Esophagus (tissue), 2 donors: Measurements from ENCODE around the gene NUP50. TPM values are rescaled to one million over a fixed set of nuclear protein-coding genes. Genes with fewer than 3 reads are reported as not detected.
"Not testable (repeated sequence)": the region's sequence is repeated elsewhere in the genome, so short reads cannot be mapped to it uniquely, and the experiment has no call there.

Source experiments
- H3K27ac ChIP-seq, 2 donors: one replicate each; pipeline ENCODE4 v1.5.1; 2013; ENCODE audit warnings: low read depth in 2 of 2, mild to moderate bottlenecking in 2 of 2, inconsistent platforms in 1 of 2, low read length in 1 of 2, moderate library complexity in 1 of 2
- H3K27me3 ChIP-seq, 2 donors: one replicate each; pipeline ENCODE4 v1.6.1; 2013; ENCODE audit warnings: low read length in 2 of 2, control low read depth in 1 of 2, mild to moderate bottlenecking in 1 of 2; ENCODE audit not compliant: insufficient read depth in 2 of 2, control insufficient read depth in 1 of 2
- H3K36me3 ChIP-seq, 2 donors: one replicate each; pipeline ENCODE4 v1.6.1; 2013; ENCODE audit warnings: low read length in 1 of 2; ENCODE audit not compliant: control insufficient read depth in 2 of 2, insufficient read depth in 2 of 2
- H3K4me1 ChIP-seq, 2 donors: one replicate each; pipeline ENCODE4 v1.6.1; 2013; ENCODE audit warnings: low read length in 1 of 2; ENCODE audit not compliant: control insufficient read depth in 2 of 2, insufficient read depth in 2 of 2
- H3K4me3 ChIP-seq, 2 donors: one replicate each; pipeline ENCODE4 v1.5.1; 2013; ENCODE audit warnings: low read length in 2 of 2, mild to moderate bottlenecking in 2 of 2, low read depth in 1 of 2, moderate library complexity in 1 of 2
- H3K9me3 ChIP-seq, 2 donors: one replicate each; pipeline ENCODE4 v1.6.1; 2013; ENCODE audit warnings: mild to moderate bottlenecking in 2 of 2, low read depth in 1 of 2, low read length in 1 of 2, moderate library complexity in 1 of 2; ENCODE audit not compliant: control insufficient read depth in 2 of 2, insufficient read depth in 1 of 2
- WGBS, 2 donors: extraction: QIAGEN DNeasy Blood & Tissue Kit; methylation state at CpG; one replicate each; pipeline ENCODE4 v1.1.7; 2013; 5-methylcytosine and 5-hydroxymethylcytosine counted together
- polyA plus RNA-seq, 2 donors: library from polyadenylated mRNA; stranded (reverse); fragments of 200-250 nt; gene quantifications; one replicate each; pipeline ENCODE4 v1.2.3, GENCODE V29; 2013
- donor health status: healthy with polysubstance abuse.
- donor health status: Bipolar disorder and iron deficiency.

NUP50 gene
- polyA plus RNA-seq, 2 donors = 19.7 to 21.5 TPM

- WGBS, 2 donors = 76 to 85% methylated on average over 4 of the region's 4 CpGs
- Histone ChIP-seq H3K36me3 (peaks cover 0 to 4% of the 10 kb centered on the region in 2 donors), H3K4me1 (no peaks in the 10 kb centered on the region)
Measured at GRCh38 chr22:45190202-45190872, 26.6 kb downstream of the NUP50 start.

GRCh38 chr22:45191746-45192145 is 28.0 kb downstream of the NUP50 start:
- 87 to 90% methylated on average over 9 of the region's 9 CpGs for WGBS, 2 donors
- H3K4me1 ChIP-seq, H3K27ac ChIP-seq, H3K27me3 ChIP-seq, H3K9me3 ChIP-seq, H3K4me3 ChIP-seq: not testable (repeated sequence)
- peaks cover 0 to 10% of the 10 kb centered on the region in 2 donors for H3K36me3 ChIP-seq

More at GRCh38 chr22:45190202-45190872, 26.6 kb downstream of the NUP50 start:
- H3K27ac ChIP-seq = no peak overlapping the region
- no peaks in the 10 kb centered on the region for H3K9me3 ChIP-seq
- no peaks in the 10 kb centered on the region for H3K27me3 ChIP-seq
- no peak overlapping the region for H3K4me3 ChIP-seq

- 59 to 64% methylated on average over 13 of the region's 13 CpGs for WGBS, 2 donors
- Histone ChIP-seq H3K36me3 (peaks cover 0 to 19% of the 10 kb centered on the region in 2 donors), H3K27ac (no peak overlapping the region), H3K9me3 (no peaks in the 10 kb centered on the region), H3K27me3 (no peaks in the 10 kb centered on the region), H3K4me3 (no peak overlapping the region), H3K4me1 (peaks cover 0 to 7% of the 10 kb centered on the region in 2 donors)
Measured at GRCh38 chr22:45192701-45193187, 29.0 kb downstream of the NUP50 start.

- WGBS, 2 donors = 89 to 94% methylated on average over 17 of the region's 17 CpGs
- Histone ChIP-seq H3K27ac (no peak overlapping the region), H3K27me3 (no peaks in the 10 kb centered on the region), H3K4me3 (no peak overlapping the region), H3K36me3 (peaks cover 4 to 34% of the 10 kb centered on the region in 2 donors), H3K9me3 (no peaks in the 10 kb centered on the region), H3K4me1 (peaks cover 7 to 13% of the 10 kb centered on the region in 2 donors)
Measured at GRCh38 chr22:45194686-45195085, 31.0 kb downstream of the NUP50 start.

GRCh38 chr22:45195616-45196015 is 31.9 kb downstream of the NUP50 start:
- WGBS, 2 donors = 90 to 93% methylated on average over 7 of the region's 7 CpGs
- H3K4me3 ChIP-seq = no peak overlapping the region
- H3K4me1 ChIP-seq = peaks cover 7 to 13% of the 10 kb centered on the region in 2 donors
- no peaks in the 10 kb centered on the region for H3K27me3 ChIP-seq
- H3K36me3 ChIP-seq = peaks cover 4 to 40% of the 10 kb centered on the region in 2 donors
- H3K9me3 ChIP-seq = no peaks in the 10 kb centered on the region
- no peak overlapping the region for H3K27ac ChIP-seq

GRCh38 chr22:45196308-45196707 is 32.6 kb downstream of the NUP50 start:
- Histone ChIP-seq H3K27me3 (no peaks in the 10 kb centered on the region), H3K4me1 (peaks cover 11 to 16% of the 10 kb centered on the region in 2 donors), H3K36me3 (peaks cover 9 to 40% of the 10 kb centered on the region in 2 donors), H3K27ac (no peak overlapping the region), H3K9me3 (no peaks in the 10 kb centered on the region), H3K4me3 (no peak overlapping the region)
- WGBS, 2 donors = 91 to 93% methylated on average over 16 of the region's 16 CpGs

GRCh38 chr22:45196926-45197605 is 33.3 kb downstream of the NUP50 start:
- WGBS, 2 donors = 91 to 92% methylated on average over 34 of the region's 34 CpGs
- Histone ChIP-seq H3K9me3 (no peaks in the 10 kb centered on the region), H3K27ac (peak overlapping the region in 1 of 2 donors; percentile 25), H3K4me1 (peaks cover 15 to 18% of the 10 kb centered on the region in 2 donors), H3K36me3 (peaks cover 9 to 40% of the 10 kb centered on the region in 2 donors), H3K27me3 (no peaks in the 10 kb centered on the region), H3K4me3 (no peak overlapping the region)

GRCh38 chr22:45197606-45198462 is 34.1 kb downstream of the NUP50 start:
- Histone ChIP-seq H3K36me3 (peaks cover 9 to 47% of the 10 kb centered on the region in 2 donors), H3K4me3 (no peak overlapping the region), H3K27ac (peak overlapping the region; percentile 49 to 75), H3K9me3 (no peaks in the 10 kb centered on the region), H3K27me3 (no peaks in the 10 kb centered on the region), H3K4me1 (peaks cover 16 to 25% of the 10 kb centered on the region in 2 donors)
- 75 to 76% methylated on average over 24 to 28 of the region's 28 CpGs for WGBS, 2 donors

GRCh38 chr22:45198463-45198795 is 34.7 kb downstream of the NUP50 start:
- H3K4me3 ChIP-seq = no peak overlapping the region
- no peaks in the 10 kb centered on the region for H3K27me3 ChIP-seq
- no peak overlapping the region for H3K27ac ChIP-seq
- H3K9me3 ChIP-seq = no peaks in the 10 kb centered on the region
- peaks cover 16 to 25% of the 10 kb centered on the region in 2 donors for H3K4me1 ChIP-seq
- WGBS, 2 donors = 70 to 71% methylated on average over 9 of the region's 9 CpGs
- H3K36me3 ChIP-seq = peaks cover 9 to 53% of the 10 kb centered on the region in 2 donors
